Gastroesophageal sphincter (tissue), 3 donors: ENCODE data around the gene TGFBR3L.

Experiments used
- EP300 ChIP-seq: sonication (generic); formaldehyde crosslinking; IDR thresholded peaks from one replicate; pipeline ENCODE4 v1.6.1; 2017; ENCODE audit warnings: antibody characterized with exemption, mild to moderate bottlenecking
- TF ChIP-seq, protein P1 (sequence below), 4 experiments: fragments of 200-600 bp in 2 of 4; fragments of 450-650 bp in 2 of 4; sonication (generic) in 1 of 4; IDR thresholded peaks; one replicate each; pipeline ENCODE4 v1.5.1; 2017 to 2019; ENCODE audit warnings: antibody characterized with exemption in 4 of 4, mild to moderate bottlenecking in 2 of 4, moderate library complexity in 2 of 4

DNA sequence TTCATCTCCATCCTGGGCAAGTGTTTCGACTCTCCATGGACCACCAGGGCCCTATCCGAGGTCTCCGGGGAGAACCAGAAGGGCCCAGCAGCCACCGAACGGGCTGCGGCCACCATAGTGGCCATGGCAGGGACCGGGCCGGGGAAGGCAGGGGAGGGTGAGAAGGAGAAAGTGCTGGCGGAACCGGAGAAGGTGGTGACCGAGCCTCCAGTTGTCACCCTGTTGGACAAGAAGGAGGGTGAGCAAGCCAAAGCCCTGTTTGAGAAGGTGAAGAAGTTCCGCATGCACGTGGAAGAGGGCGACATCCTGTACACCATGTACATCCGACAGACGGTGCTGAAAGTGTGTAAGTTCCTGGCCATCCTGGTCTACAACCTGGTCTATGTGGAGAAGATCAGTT is 15.7 kb upstream of the TGFBR3L start:
- no peak for TF ChIP-seq EP300
- TF ChIP-seq, protein P1, sequence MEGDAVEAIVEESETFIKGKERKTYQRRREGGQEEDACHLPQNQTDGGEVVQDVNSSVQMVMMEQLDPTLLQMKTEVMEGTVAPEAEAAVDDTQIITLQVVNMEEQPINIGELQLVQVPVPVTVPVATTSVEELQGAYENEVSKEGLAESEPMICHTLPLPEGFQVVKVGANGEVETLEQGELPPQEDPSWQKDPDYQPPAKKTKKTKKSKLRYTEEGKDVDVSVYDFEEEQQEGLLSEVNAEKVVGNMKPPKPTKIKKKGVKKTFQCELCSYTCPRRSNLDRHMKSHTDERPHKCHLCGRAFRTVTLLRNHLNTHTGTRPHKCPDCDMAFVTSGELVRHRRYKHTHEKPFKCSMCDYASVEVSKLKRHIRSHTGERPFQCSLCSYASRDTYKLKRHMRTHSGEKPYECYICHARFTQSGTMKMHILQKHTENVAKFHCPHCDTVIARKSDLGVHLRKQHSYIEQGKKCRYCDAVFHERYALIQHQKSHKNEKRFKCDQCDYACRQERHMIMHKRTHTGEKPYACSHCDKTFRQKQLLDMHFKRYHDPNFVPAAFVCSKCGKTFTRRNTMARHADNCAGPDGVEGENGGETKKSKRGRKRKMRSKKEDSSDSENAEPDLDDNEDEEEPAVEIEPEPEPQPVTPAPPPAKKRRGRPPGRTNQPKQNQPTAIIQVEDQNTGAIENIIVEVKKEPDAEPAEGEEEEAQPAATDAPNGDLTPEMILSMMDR (IDR thresholded peaks at IDR 0.05): no peak
